SU-DHL-6 (cell line): ENCODE results near the gene PRIM1.

Source experiments
- H2AFZ ChIP-seq: fragments of 200-600 bp; sonication (generic); 2 replicates; pipeline ENCODE4 v1.6.1; 2014; ENCODE audit warnings: low read depth, mild to moderate bottlenecking, moderate library complexity, mixed read lengths, antibody characterized with exemption, low read length; ENCODE audit not compliant: severe bottlenecking
- H3F3A ChIP-seq: fragments of 200-600 bp; shearing (Covaris generic); 2 replicates; pipeline ENCODE4 v1.6.0; 2016; ENCODE audit warnings: antibody characterized with exemption, mild to moderate bottlenecking; ENCODE audit not compliant: insufficient read depth
- H3K27ac ChIP-seq: fragments of 200-600 bp; sonication (generic); 2 replicates; pipeline ENCODE4 v1.5.1; 2016; ENCODE audit warnings: low read depth, mild to moderate bottlenecking, low read length, moderate library complexity, mixed read lengths
- H3K27me3 ChIP-seq: fragments of 200-600 bp; sonication (generic), shearing (Covaris generic); 2 replicates; pipeline ENCODE4 v1.6.0; 2014; ENCODE audit warnings: mild to moderate bottlenecking, low read length
- H3K36me3 ChIP-seq: fragments of 200-600 bp; sonication (generic); 2 replicates; pipeline ENCODE4 v1.6.1; 2014; ENCODE audit warnings: mild to moderate bottlenecking, low read length, mixed read lengths
- H3K4me2 ChIP-seq: fragments of 300-600, 200-600 bp; shearing (Covaris generic), sonication (generic); 2 replicates; pipeline ENCODE4 v1.6.0; 2014; ENCODE audit warnings: low read length, low read depth, mild to moderate bottlenecking; ENCODE audit not compliant: poor library complexity, severe bottlenecking
- H3K4me3 ChIP-seq: fragments of 200-600 bp; sonication (generic); 2 replicates; pipeline ENCODE4 v1.5.1; 2014; ENCODE audit warnings: antibody characterized with exemption, low read length, mild to moderate bottlenecking, mixed read lengths; ENCODE audit not compliant: insufficient read depth, poor library complexity, severe bottlenecking
- H3K79me2 ChIP-seq: fragments of 200-600 bp; sonication (generic); 2 replicates; pipeline ENCODE4 v1.6.1; 2014; ENCODE audit warnings: mild to moderate bottlenecking, low read length, moderate library complexity; ENCODE audit not compliant: insufficient read depth
- H3K9ac ChIP-seq: fragments of 200-600 bp; sonication (generic); 2 replicates; pipeline ENCODE4 v1.7.0; 2014; ENCODE audit warnings: mild to moderate bottlenecking, low read length
- H3K9me2 ChIP-seq: fragments of 200-600 bp; sonication (generic); replicated peaks from 2 replicates; pipeline ENCODE4 v1.6.1; 2014; ENCODE audit warnings: low read length; ENCODE audit not compliant: insufficient read depth
- H3K9me3 ChIP-seq: fragments of 200-600 bp; sonication (generic); 2 replicates; pipeline ENCODE4 v1.6.1; 2014; ENCODE audit warnings: low read length, mixed read lengths; ENCODE audit not compliant: insufficient read depth
- H4K20me1 ChIP-seq: fragments of 200-600 bp; sonication (generic); 2 replicates; pipeline ENCODE4 v1.6.1; 2014; ENCODE audit warnings: low read depth, mild to moderate bottlenecking, antibody characterized with exemption, low read length, moderate library complexity, mixed read lengths
- EZH2phosphoT487 ChIP-seq: fragments of 200-600 bp; sonication (generic), shearing (Covaris generic); conservative IDR thresholded peaks from 2 replicates; pipeline ENCODE4 v1.6.1; 2018; ENCODE audit warnings: mild to moderate bottlenecking, antibody characterized with exemption, low read length, moderate library complexity, mixed read lengths
- TF ChIP-seq, protein P1 (sequence below): fragments of 200-600 bp; sonication (generic); IDR thresholded peaks from one replicate; pipeline ENCODE4 v1.5.1; 2017; ENCODE audit warnings: antibody characterized with exemption, mild to moderate bottlenecking, low read length, moderate library complexity; ENCODE audit not compliant: insufficient read depth, poor library complexity, severe bottlenecking

Gene PRIM1

GRCh38 chr12:56699020-56699661 lies 53.0 kb downstream of the PRIM1 start:
- TF ChIP-seq EZH2phosphoT487, result no peak
- TF ChIP-seq, protein P1, sequence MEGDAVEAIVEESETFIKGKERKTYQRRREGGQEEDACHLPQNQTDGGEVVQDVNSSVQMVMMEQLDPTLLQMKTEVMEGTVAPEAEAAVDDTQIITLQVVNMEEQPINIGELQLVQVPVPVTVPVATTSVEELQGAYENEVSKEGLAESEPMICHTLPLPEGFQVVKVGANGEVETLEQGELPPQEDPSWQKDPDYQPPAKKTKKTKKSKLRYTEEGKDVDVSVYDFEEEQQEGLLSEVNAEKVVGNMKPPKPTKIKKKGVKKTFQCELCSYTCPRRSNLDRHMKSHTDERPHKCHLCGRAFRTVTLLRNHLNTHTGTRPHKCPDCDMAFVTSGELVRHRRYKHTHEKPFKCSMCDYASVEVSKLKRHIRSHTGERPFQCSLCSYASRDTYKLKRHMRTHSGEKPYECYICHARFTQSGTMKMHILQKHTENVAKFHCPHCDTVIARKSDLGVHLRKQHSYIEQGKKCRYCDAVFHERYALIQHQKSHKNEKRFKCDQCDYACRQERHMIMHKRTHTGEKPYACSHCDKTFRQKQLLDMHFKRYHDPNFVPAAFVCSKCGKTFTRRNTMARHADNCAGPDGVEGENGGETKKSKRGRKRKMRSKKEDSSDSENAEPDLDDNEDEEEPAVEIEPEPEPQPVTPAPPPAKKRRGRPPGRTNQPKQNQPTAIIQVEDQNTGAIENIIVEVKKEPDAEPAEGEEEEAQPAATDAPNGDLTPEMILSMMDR, result no peak
- H3F3A ChIP-seq, result no peaks in the 10 kb centered on the region
- H3K9me2 ChIP-seq, result no peaks in the 10 kb centered on the region
- no peaks in the 10 kb centered on the region for H3K27me3 ChIP-seq
- no peaks in the 10 kb centered on the region for H4K20me1 ChIP-seq
- H2AFZ ChIP-seq, result no peak overlapping the region
- H3K9ac ChIP-seq, result no peak overlapping the region
- H3K4me2 ChIP-seq, result no peak overlapping the region
- no peak overlapping the region for H3K4me3 ChIP-seq
- H3K79me2 ChIP-seq, result no peaks in the 10 kb centered on the region
- H3K36me3 ChIP-seq, result no peaks in the 10 kb centered on the region
- no peaks in the 10 kb centered on the region for H3K9me3 ChIP-seq
- no peak overlapping the region for H3K27ac ChIP-seq

DNA sequence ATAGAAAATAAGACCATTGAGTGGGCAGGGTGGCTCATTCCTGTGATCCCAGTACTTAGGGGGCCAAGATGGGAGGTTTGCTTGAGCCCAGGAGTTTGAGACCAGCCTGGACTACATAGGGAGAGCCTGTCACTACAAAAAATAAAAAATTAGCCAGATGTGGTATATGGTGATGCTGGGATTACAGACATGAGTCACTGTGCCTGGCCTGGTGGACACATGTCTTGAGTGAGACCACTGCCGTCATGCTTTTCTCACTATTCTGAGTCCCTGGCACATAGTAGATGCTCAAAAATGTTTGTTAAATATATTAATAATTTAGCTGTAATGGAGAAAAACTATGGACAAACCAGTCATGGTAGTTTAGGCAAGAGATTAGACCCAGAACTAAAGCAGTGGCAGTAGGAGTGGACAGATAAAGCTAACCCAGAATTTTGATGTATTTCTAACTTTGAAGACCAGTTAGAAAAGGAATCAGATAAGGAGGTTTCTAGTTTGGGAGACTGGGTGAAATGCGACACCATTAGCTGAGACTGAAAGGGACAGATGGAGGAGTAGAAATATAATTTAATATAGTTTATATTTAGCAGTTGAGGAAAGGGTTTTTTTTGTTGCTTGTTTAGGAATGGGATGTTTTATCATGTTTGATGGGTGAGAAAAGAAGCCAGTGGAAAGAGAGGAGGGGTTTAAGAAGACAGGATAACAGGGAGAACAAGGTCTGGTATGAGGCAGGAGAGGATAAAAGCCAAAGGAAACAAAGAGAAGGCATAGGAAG lies 56.6 kb downstream of the PRIM1 start:
- Histone ChIP-seq H3K79me2 (no peaks in the 10 kb centered on the region), H3K27ac (no peak overlapping the region), H3F3A (no peaks in the 10 kb centered on the region; the same call in 1 of the 2 replicates), H3K4me2 (no peak overlapping the region), H3K27me3 (no peaks in the 10 kb centered on the region), H3K36me3 (no peaks in the 10 kb centered on the region), H2AFZ (no peak overlapping the region), H3K9ac (no peak overlapping the region), H3K9me3 (no peaks in the 10 kb centered on the region), H3K9me2 (no peaks in the 10 kb centered on the region), H4K20me1 (no peaks in the 10 kb centered on the region), H3K4me3 (no peak overlapping the region)
- TF ChIP-seq, protein P1, result no peak
- TF ChIP-seq EZH2phosphoT487, result no peak

DNA sequence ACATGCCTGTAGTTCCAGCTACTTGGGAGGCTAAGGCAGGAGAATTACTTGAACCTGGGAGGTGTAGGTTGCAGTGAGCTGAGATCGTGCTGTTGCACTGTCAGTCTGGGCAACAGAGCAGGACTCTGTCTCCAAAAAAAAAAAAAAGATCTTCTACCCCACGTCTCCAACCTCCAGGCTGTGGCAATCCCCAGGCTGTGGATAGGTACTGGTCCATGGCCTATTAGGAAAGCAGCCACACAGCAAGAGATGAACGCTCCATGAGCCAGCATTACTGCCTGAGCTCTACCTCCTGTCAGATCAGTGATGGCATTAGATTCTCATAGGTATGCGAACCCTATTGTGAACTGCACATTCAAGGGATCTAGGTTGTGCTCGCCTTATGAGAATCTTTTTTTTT lies 58.0 kb downstream of the PRIM1 start:
- TF ChIP-seq, protein P1, result no peak
- TF ChIP-seq EZH2phosphoT487, result no peak
- no peaks in the 10 kb centered on the region for H4K20me1 ChIP-seq
- no peak overlapping the region for H2AFZ ChIP-seq
- no peaks in the 10 kb centered on the region for H3K27me3 ChIP-seq
- H3F3A ChIP-seq, result peaks cover 4% of the 10 kb centered on the region; the same call in 1 of the 2 replicates
- H3K79me2 ChIP-seq, result no peaks in the 10 kb centered on the region
- H3K9me3 ChIP-seq, result no peaks in the 10 kb centered on the region
- H3K4me3 ChIP-seq, result no peak overlapping the region
- H3K9me2 ChIP-seq, result no peaks in the 10 kb centered on the region
- no peak overlapping the region for H3K27ac ChIP-seq
- no peak overlapping the region for H3K9ac ChIP-seq
- no peaks in the 10 kb centered on the region for H3K36me3 ChIP-seq
- H3K4me2 ChIP-seq, result no peak overlapping the region
